Activated naive CD4-positive, alpha-beta T cell treated with anti-CD3 and anti-CD28 coated beads, Interleukin-2, amount 50 U/mL, for 24 hours (primary cell): Measurements from ENCODE around the gene TPST1.

Experiments
- H3K27ac Mint-ChIP-seq: one replicate; pipeline ENCODE4 v1.8.0; 2021; ENCODE audit warnings: mild to moderate bottlenecking, mixed read lengths
- H3K27me3 Mint-ChIP-seq: one replicate; pipeline ENCODE4 v1.8.0; 2021; ENCODE audit warnings: mixed read lengths
- H3K36me3 Mint-ChIP-seq: one replicate; pipeline ENCODE4 v1.8.0; 2021; ENCODE audit warnings: mixed read lengths
- H3K4me1 Mint-ChIP-seq: one replicate; pipeline ENCODE4 v1.8.0; 2021; ENCODE audit warnings: mixed read lengths
- H3K4me3 Mint-ChIP-seq: one replicate; pipeline ENCODE4 v1.8.0; 2021; ENCODE audit warnings: mild to moderate bottlenecking, mixed read lengths
- H3K9me3 Mint-ChIP-seq: one replicate; pipeline ENCODE4 v1.8.0; 2021; ENCODE audit warnings: mixed read lengths

The TPST1 gene

GRCh38 chr7:66247380-66248078 is 42.4 kb downstream of the TPST1 start:
- Mint-ChIP-seq H3K36me3 (no peaks in the 10 kb centered on the region), H3K9me3 (no peaks in the 10 kb centered on the region), H3K27ac (no peak overlapping the region), H3K4me1 (no peaks in the 10 kb centered on the region), H3K27me3 (no peaks in the 10 kb centered on the region), H3K4me3 (no peak overlapping the region)

GRCh38 chr7:66250711-66251110 is 45.6 kb downstream of the TPST1 start:
- no peaks in the 10 kb centered on the region for H3K36me3 Mint-ChIP-seq
- H3K27me3 Mint-ChIP-seq = no peaks in the 10 kb centered on the region
- H3K4me1 Mint-ChIP-seq = no peaks in the 10 kb centered on the region
- no peak overlapping the region for H3K4me3 Mint-ChIP-seq
- no peaks in the 10 kb centered on the region for H3K9me3 Mint-ChIP-seq
- no peak overlapping the region for H3K27ac Mint-ChIP-seq

GRCh38 chr7:66255534-66256100 is 50.5 kb downstream of the TPST1 start:
- no peaks in the 10 kb centered on the region for H3K9me3 Mint-ChIP-seq
- H3K36me3 Mint-ChIP-seq = no peaks in the 10 kb centered on the region
- no peaks in the 10 kb centered on the region for H3K4me1 Mint-ChIP-seq
- no peaks in the 10 kb centered on the region for H3K27me3 Mint-ChIP-seq
- no peak overlapping the region for H3K4me3 Mint-ChIP-seq
- no peak overlapping the region for H3K27ac Mint-ChIP-seq

- Mint-ChIP-seq H3K36me3 (no peaks in the 10 kb centered on the region), H3K27me3 (no peaks in the 10 kb centered on the region), H3K9me3 (no peaks in the 10 kb centered on the region), H3K27ac (no peak overlapping the region), H3K4me1 (no peaks in the 10 kb centered on the region), H3K4me3 (no peak overlapping the region)
Measured at GRCh38 chr7:66256281-66256680, 51.1 kb downstream of the TPST1 start.

GRCh38 chr7:66257481-66257880 is 52.3 kb downstream of the TPST1 start:
- H3K4me1 Mint-ChIP-seq = no peaks in the 10 kb centered on the region
- H3K9me3 Mint-ChIP-seq = no peaks in the 10 kb centered on the region
- H3K27ac Mint-ChIP-seq = no peak overlapping the region
- H3K36me3 Mint-ChIP-seq = no peaks in the 10 kb centered on the region
- H3K4me3 Mint-ChIP-seq = no peak overlapping the region
- H3K27me3 Mint-ChIP-seq = no peaks in the 10 kb centered on the region

GRCh38 chr7:66258409-66258808 is 53.3 kb downstream of the TPST1 start:
- H3K36me3 Mint-ChIP-seq = peaks cover under 1% of the 10 kb centered on the region
- peaks cover 2% of the 10 kb centered on the region for H3K9me3 Mint-ChIP-seq
- H3K27me3 Mint-ChIP-seq = no peaks in the 10 kb centered on the region
- no peak overlapping the region for H3K4me3 Mint-ChIP-seq
- H3K27ac Mint-ChIP-seq = no peak overlapping the region
- no peaks in the 10 kb centered on the region for H3K4me1 Mint-ChIP-seq

GRCh38 chr7:66261941-66262340 is 56.8 kb downstream of the TPST1 start:
- peaks cover 16% of the 10 kb centered on the region for H3K9me3 Mint-ChIP-seq
- no peaks in the 10 kb centered on the region for H3K4me1 Mint-ChIP-seq
- H3K36me3 Mint-ChIP-seq = peaks cover 7% of the 10 kb centered on the region
- no peaks in the 10 kb centered on the region for H3K27me3 Mint-ChIP-seq
- no peak overlapping the region for H3K4me3 Mint-ChIP-seq
- no peak overlapping the region for H3K27ac Mint-ChIP-seq

- Mint-ChIP-seq H3K27ac (no peak overlapping the region), H3K36me3 (peaks cover 9% of the 10 kb centered on the region), H3K9me3 (peaks cover 16% of the 10 kb centered on the region), H3K27me3 (no peaks in the 10 kb centered on the region), H3K4me1 (peaks cover 2% of the 10 kb centered on the region), H3K4me3 (no peak overlapping the region)
Measured at GRCh38 chr7:66263936-66264335, 58.8 kb downstream of the TPST1 start.

GRCh38 chr7:66265566-66265965 is 60.4 kb downstream of the TPST1 start:
- H3K27me3 Mint-ChIP-seq = no peaks in the 10 kb centered on the region
- H3K4me1 Mint-ChIP-seq = peaks cover 4% of the 10 kb centered on the region
- no peak overlapping the region for H3K27ac Mint-ChIP-seq
- peaks cover 16% of the 10 kb centered on the region for H3K9me3 Mint-ChIP-seq
- peaks cover 9% of the 10 kb centered on the region for H3K36me3 Mint-ChIP-seq
- H3K4me3 Mint-ChIP-seq = no peak overlapping the region

- Mint-ChIP-seq H3K36me3 (peaks cover 11% of the 10 kb centered on the region), H3K4me1 (peaks cover 4% of the 10 kb centered on the region), H3K27me3 (no peaks in the 10 kb centered on the region), H3K27ac (no peak overlapping the region), H3K9me3 (peaks cover 21% of the 10 kb centered on the region), H3K4me3 (no peak overlapping the region)
Measured at GRCh38 chr7:66267249-66267648, 62.1 kb downstream of the TPST1 start.

GRCh38 chr7:66269978-66270377 is 64.8 kb downstream of the TPST1 start:
- Mint-ChIP-seq H3K27me3 (no peaks in the 10 kb centered on the region), H3K36me3 (peaks cover 4% of the 10 kb centered on the region), H3K9me3 (peaks cover 16% of the 10 kb centered on the region), H3K4me1 (peaks cover 4% of the 10 kb centered on the region), H3K27ac (no peak overlapping the region), H3K4me3 (no peak overlapping the region)

- H3K27ac Mint-ChIP-seq = no peak overlapping the region
- no peak overlapping the region for H3K4me3 Mint-ChIP-seq
- peaks cover 2% of the 10 kb centered on the region for H3K36me3 Mint-ChIP-seq
- peaks cover 4% of the 10 kb centered on the region for H3K4me1 Mint-ChIP-seq
- H3K9me3 Mint-ChIP-seq = peaks cover 5% of the 10 kb centered on the region
- no peaks in the 10 kb centered on the region for H3K27me3 Mint-ChIP-seq
Measured at GRCh38 chr7:66272321-66272720, 67.2 kb downstream of the TPST1 start.

GRCh38 chr7:66276363-66276762 is 71.2 kb downstream of the TPST1 start:
- no peak overlapping the region for H3K4me3 Mint-ChIP-seq
- peaks cover 2% of the 10 kb centered on the region for H3K36me3 Mint-ChIP-seq
- no peaks in the 10 kb centered on the region for H3K4me1 Mint-ChIP-seq
- peaks cover 3% of the 10 kb centered on the region for H3K9me3 Mint-ChIP-seq
- H3K27me3 Mint-ChIP-seq = no peaks in the 10 kb centered on the region
- H3K27ac Mint-ChIP-seq = no peak overlapping the region

GRCh38 chr7:66277492-66277891 is 72.4 kb downstream of the TPST1 start:
- Mint-ChIP-seq H3K9me3 (no peaks in the 10 kb centered on the region), H3K4me3 (no peak overlapping the region), H3K27ac (no peak overlapping the region), H3K27me3 (no peaks in the 10 kb centered on the region), H3K4me1 (no peaks in the 10 kb centered on the region), H3K36me3 (no peaks in the 10 kb centered on the region)

GRCh38 chr7:66279912-66280311 is 74.8 kb downstream of the TPST1 start:
- Mint-ChIP-seq H3K27me3 (no peaks in the 10 kb centered on the region), H3K4me3 (no peak overlapping the region), H3K27ac (no peak overlapping the region), H3K36me3 (no peaks in the 10 kb centered on the region), H3K9me3 (no peaks in the 10 kb centered on the region), H3K4me1 (no peaks in the 10 kb centered on the region)

GRCh38 chr7:66281678-66282590 is 76.8 kb downstream of the TPST1 start:
- Mint-ChIP-seq H3K27ac (no peak overlapping the region), H3K4me1 (no peaks in the 10 kb centered on the region), H3K27me3 (no peaks in the 10 kb centered on the region), H3K9me3 (no peaks in the 10 kb centered on the region), H3K36me3 (peaks cover 2% of the 10 kb centered on the region), H3K4me3 (no peak overlapping the region)
